Measurements from ENCODE around the gene NAALADL2.
A peak's percentile ranks its signal among the peaks of the same experiment; 100 is the strongest.
"Not testable (repeated sequence)": the region's sequence is repeated elsewhere in the genome, so short reads cannot be mapped to it uniquely, and the experiment has no call there.

NAALADL2 gene

DNA sequence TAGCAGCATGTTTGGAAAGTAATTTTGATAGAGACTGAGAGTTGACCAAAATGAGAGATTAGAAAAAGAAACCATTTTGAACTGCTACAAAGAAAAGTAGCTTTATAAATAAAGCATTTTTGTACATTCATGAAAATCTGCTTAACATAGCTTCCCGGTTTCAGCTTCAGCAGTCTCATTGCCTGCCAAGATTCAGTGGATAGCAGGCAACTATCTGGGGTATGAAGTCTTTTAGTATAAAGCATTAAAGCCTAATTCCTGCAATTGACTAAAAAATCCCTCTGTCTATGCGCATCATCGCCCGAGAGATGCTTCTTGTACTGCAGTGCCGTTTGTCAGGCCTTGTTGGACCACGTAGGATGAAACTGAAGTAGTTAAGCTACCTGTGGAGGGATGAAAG lies 588.4 kb downstream of the NAALADL2 start:
- DNase-seq = no peak

DNA sequence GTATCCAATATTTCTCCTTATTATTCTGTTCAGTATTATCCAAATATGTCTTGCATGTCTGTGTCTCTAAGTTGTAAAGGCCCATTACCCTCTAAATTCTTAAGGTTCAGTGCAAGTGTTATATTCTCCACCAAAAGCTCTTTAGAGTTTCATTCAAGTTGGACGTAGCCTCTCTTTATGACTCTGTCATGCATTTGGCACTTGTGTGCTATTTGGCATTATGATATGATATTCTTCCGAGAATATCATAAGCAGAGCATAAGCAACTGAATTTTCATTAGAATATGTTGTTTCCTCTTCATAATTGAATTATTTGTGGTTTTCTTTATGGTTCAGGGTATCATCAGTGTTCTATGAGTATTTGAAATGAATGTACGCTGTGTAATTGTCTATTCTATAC lies 594.2 kb downstream of the NAALADL2 start:
- no peak for DNase-seq

DNA sequence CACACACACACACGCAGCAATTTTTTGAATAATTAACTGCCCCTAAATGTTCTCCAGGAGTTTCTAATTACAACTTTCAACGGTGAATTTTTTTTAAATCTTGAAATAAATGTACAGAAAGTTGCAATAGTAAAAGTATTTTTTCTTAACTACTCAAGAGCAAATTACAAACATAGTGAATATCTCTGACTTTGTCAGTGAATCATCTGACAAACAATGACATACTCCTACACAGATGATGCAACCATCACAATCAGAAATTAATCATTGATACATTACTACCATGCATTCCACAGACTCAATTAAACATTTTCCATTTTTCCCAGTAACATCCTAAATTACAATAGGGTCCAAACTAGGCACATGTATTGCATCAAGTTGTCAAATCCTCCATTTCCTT lies 597.3 kb downstream of the NAALADL2 start:
- DNase-seq = peak; percentile 76

DNA sequence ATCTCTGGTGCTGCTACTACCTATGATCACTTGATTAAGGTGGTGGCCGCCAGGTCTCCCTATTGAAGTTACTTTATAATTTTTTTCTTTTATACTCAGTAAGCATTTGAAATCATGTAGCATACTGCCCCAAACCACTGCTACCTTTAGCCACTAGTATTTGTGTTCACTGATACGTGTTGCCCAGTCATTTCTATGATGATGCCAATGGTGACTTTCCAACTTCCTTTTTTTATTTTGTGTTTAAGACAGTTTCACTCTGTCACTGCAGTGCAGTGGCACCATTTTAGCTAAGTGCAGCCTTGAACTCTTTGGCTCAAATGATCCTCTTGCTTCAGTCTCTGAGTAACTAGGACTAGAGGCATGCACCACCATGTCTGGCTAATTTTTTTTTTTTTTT lies 598.2 kb downstream of the NAALADL2 start:
- DNase-seq = no peak

DNA sequence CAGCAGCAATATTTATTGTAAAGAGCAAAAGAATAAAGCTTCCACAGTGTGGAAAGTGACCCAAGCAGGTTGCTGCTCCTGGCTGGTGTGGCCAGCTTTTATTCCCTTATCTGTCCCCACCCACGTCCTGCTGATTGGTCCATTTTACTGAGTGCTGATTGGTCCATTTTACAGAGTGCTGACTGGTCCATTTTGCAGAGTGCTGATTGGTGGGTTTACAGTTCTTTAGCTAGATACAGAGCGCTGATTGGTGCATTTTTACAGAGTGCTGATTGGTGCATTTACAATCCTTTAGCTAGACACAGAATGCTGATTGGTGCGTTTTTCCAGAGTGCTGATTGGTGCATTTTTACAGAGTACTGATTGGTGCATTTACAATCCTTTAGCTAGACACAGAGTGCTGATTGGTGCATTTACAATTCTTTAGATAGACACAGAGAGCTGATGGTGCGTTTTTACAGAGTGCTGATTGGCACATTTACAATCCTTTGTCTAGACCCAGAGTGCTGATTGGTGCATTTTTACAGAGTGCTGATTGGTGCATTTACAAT lies 601.8 kb downstream of the NAALADL2 start:
- not testable (repeated sequence) for DNase-seq

DNA sequence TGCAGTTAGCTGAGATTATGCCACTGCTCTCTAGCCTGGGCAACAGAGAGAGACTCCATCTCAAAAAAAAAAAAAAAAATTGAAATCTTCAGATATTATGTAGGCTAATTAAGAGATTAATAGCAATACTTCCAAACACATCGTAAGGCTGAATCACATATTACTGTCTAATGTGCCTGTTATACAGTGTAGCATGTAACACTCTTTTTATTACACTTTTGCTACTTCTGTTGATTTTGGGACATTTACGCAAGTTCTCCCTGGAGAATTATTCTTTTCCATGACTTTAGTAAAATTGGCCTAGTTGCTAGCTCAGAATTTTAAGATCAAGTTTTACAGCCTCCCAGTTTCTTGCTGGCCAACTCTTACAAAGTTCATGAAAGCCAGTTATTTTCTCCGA lies 605.2 kb downstream of the NAALADL2 start:
- DNase-seq = no peak

DNA sequence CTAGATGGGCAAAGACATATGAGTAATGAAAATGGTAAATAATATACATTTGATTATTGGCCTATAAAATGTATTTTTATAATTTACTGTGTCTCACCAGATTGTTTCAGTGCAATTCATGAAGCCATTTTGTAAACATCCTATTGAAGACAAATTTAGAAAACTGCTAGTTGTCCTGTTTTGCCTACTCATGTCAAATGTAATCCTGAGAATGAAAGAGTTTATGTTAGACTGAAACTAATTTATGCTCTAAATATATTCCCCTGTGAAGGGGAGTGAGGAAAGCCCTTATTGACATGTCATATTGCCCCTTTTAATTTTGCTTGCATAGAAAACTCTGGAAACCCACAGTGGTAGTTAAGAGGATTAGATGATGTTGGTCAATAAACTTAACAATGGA lies 610.0 kb downstream of the NAALADL2 start:
- no peak for DNase-seq

DNA sequence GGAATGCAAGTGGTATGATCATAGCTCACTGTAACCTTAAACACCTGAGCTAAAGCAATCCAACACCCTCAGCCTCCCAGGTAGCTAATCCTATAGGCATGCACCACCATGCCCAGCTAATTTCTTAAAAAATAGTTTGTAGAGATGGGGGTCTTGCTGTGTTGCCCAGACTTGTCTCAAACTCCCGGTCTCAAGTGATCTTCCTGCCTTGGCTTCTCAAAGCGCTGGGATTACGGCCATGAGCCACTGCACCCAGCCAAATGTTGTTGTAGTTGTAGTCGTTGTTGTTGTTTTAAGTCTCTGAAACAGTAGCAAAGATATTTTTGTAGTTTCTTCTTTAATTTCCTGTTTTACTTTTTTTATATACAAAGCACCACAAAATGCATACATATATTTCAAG lies 616.6 kb downstream of the NAALADL2 start:
- no peak for DNase-seq

DNA sequence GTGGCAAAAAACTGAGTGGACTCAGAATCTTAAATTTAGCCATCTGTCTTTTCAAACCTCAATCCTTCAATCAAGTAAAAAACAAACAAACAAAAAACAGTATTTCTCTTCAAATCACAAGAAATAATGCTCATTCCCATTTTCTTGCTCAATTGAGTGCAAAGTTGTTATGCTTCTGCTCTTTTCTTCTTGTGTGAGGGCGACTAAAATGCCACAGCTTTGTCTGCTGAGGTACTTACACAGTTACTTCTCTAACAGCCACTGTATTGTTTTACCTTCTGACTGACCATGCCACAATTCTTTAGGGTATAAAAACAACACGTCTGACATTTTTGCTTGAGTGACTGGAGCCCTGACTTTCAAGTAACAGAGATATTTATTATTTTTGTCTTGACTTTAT lies 617.4 kb downstream of the NAALADL2 start:
- no peak for DNase-seq

DNA sequence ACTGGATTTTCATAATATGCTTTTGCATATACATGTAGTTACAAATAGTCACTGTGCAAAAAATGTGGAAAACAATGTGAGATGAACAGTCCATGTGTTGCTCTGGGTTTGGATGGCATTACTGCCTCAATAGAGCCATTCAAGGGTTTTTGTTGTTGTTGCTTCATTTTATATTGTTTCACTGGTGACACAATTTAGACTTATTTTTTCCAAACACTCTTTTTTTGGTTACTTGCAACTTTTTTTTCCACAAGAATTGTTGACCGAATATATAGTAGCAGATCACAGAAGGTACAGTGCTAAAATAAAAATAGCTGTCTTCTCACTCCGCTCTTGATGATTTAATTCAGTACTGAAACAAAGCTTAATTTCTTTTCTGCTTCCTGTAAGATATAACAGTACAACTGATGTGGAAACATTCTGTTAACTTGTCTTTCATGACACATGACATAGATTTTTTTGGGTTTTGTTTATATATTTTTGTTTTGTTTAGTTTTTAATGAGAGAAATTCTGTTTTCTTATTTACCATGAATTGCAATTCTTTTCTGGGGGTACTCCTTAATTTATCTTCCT lies 618.6 kb downstream of the NAALADL2 start:
- no peak for DNase-seq

DNA sequence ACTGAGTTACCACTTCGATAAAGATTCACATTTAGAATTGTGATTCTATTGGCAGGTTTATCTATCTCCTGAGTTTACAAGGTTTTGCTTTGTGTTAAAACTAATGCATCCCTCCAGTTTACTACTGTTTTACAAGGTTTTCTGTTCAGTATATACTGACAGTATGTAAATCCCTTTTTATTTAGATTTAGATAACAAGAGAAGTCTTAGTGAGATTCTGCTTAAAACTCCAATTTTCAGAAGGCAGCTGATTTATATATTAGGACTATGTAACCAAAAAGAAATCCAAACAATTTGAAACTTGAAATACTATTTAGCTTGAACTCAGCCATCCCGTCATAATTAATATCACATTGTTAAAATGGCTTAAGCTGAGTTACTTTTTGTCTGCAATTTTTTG lies 619.2 kb downstream of the NAALADL2 start:
- no peak for DNase-seq

DNA sequence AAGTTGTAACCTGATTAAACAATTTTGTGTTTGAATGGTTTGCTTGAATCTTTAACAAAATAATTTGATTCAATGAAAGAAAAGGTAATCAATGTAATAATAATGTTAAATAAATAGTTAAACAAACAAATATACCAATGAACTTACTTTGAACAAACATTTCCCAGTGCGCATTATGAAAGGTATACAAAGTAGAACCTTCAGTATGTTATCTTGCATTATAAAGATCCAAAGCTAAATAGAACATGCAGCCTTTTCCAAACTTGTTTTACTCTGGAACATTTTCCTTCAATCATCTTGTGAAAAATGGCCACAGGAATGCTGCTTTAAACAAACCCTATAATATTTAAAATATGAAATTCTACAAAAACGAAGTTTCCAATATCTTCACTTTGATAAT lies 620.0 kb downstream of the NAALADL2 start:
- no peak for DNase-seq

DNA sequence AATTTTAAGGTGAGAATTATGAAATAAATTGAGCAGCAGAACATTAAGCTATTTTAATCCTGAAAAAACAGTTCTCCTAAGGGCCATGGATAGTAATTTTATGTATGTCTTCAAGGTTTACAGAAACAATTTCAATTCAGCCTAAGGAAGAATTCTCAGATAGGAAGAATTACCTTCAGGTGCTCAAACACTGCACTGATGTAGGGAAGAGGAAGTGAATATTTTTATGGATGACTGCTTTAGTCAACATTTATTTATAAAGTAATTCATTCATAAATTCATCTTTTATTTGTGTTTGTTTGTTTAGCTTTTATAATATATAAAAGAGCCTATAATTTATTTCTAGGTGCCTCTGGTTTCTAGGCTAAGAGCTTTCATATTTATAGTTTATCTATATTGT lies 620.7 kb downstream of the NAALADL2 start:
- no peak for DNase-seq

DNA sequence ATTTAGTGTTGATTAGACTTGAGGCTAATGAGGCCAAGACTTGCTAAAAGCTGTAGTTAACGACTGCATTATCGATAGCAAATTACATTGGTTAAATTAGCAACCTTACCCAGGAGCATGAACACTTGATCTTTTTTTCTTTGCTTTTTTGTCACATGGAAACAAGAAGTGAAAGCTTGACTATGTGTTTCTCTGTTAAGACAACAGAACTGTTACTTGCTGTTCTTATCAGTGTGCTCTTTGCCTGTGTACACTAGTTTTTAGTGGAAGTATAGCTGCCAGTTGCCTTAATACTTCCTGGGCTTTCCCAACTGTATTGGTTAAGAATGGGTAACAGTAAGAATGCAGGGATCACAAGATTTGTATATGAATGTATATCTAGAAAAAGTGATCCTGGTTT lies 625.5 kb downstream of the NAALADL2 start:
- DNase-seq = no peak

DNA sequence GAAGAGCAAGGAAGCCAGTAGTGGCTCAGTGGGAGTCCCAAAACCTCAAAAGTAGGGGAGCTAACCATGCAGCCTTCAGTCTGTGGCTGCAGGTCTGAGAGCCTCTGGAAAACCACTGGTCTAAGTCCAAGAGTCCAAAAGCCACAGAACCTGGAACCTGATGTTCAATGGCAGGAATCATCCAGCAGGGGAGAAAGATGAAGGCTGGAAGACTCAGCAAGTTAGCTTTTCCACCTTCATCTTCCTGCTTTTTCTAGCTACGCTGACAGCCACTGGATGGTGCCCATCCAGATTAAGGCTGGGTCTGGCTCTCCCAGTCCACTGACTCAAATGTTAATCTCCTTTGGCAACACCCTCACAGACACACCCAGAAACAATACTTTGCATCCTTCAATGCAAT lies 626.3 kb downstream of the NAALADL2 start:
- DNase-seq = no peak

DNA sequence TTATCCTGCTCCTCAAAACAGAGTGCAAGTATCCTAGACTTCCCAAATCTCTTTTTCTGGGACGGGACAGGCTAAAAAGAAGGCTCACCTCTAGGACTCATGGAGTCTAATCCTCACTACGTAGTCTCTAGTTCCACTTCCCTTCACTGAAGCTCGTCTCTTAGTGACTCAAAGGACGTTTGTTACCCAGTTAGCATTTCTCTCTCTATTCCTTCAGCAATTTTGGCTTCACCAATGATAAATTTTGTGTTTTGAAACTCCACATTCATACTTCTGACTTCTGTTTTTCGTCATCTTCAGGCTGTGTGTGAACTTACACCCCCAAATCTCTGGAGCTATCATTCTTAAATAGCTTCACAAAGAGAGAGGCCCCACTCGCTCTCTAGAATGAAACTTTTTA lies 627.1 kb downstream of the NAALADL2 start:
- DNase-seq = no peak

DNA sequence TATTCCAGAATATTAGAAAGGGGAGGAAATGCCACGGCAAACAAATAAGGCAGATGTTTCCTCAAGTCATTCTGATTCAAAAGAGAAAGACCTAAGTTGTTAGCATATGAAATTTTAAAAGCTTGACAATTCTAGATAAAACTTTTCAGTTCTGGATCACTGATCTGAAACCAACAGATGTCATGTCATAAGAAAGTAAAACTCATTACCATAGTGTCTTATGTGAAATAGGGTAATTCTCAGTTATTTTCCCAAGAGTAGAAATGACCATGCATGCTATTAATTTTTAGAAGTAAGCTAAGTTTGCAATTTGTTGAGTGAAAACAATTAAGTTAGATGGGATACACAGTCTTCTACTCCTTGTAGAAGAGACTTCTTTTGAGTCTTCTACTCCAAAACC lies 630.3 kb downstream of the NAALADL2 start:
- DNase-seq = no peak

DNA sequence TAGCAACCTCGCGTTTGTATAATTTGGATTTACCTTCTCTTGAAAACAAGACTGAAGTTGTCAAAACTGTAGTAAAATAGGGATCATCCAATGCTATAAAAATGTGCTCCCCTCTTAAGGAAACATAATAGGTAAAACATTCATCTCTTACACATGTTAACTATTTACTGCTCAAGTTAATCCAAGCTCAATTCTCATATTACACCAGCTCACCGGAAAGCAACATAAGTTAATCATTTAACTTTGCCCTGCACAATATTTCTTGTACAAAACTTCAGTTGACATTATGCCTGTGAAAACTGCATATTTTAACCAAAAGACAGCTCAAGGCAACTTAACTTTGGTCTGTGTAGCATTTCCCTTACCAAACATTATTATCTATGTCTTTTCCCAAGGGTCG lies 634.2 kb downstream of the NAALADL2 start:
- peak; percentile 66 for DNase-seq

DNA sequence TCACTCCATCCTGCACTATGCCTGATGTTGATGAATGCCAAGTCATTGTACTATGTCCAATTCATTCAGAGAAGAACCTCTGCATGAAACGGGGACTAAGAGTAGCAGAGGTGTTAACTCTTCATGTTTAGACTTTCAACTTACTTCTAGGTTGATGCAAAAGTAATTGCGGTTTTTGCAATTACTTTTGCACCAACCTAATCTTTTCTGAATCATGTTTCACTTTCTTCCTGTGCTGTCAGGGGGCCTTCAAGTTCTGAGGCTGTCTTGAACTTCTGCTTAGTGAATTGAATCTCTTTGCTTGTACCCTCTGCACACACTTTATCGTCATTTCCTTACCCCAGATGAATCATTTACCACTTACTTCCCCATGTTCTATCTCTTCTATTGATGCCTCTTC lies 636.2 kb downstream of the NAALADL2 start:
- no peak for DNase-seq

DNA sequence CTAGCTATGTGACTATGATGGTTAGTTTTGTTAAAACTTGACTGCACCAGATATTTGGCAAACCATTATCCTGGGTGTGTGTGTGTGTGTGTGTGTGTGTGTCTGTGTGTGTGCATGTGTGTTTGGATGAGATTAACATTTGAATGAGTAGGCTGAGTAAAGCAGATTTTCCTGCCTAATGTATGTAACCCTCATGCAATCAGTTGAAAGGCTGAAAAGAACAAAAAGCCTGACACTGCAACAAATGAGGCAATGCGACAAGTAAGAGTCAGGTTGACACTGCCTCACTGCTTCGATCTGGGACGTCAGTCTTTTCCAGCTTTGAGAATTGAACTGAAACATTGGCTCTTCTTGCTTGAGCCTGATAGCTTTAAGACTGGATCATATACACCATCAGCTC lies 643.0 kb downstream of the NAALADL2 start:
- no peak for DNase-seq

DNA sequence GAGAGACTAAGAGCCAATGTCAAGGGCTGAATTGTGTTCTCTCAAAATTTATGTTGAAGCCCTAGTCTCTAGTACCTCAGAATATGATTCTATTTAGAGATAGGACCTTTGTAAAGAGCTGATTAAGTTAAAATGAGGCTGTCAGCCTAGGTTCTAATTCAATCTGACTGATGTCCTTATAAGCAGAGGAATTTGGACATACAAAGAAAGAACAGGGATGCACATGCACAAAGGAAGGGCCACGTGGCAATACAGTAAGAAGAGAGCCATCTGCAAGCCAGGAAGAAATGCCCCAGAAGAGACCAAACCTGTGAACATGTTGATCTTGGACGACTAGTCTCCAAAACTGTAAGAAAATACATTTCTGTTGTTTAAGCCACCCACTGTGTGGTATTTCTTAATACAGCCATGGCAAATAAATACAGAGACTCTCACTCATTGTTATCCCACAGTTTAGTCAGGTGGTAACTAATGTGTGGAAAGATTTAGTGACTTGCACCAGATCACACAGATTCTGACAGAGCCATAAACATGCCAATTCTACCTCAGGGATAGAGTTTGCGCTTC lies 652.2 kb downstream of the NAALADL2 start:
- DNase-seq = no peak

DNA sequence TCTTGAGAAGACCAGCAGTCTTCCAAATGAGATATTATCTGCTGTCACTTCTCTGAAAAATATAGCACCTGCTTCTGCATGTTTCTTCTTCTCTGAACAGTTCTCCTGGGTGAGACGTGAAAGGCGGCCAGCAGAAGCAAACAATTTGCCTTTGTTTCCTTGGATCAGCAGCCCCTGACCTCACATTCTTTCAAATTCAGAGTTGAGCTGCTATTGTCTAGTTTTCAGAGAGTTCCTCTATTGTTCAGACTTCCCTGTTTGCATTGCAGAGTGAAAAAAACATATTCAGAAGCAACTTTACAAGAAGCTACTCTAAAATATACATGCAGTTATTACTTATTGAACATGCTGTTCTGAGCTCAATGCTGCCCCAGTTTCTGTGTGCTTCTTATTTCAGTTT lies 653.6 kb downstream of the NAALADL2 start:
- DNase-seq = no peak

DNA sequence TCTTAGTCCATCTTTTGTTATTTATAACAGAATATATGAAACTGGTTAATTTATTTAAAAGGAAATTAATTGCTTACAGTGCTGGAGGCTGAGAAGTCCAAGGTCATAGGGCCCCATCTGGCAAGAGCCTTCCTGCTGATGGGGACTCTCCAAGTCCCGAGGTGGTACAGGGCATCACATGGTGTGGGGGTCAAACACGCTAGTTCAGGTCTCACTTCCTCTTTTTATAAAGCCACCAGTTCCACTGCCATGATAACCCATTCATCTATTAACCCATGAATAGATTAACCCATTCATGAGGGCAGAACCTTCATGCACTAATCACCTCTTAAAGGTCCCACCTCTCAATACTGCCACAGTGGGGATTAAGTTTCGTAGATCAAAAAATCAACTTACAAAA lies 659.3 kb downstream of the NAALADL2 start:
- no peak for DNase-seq

DNA sequence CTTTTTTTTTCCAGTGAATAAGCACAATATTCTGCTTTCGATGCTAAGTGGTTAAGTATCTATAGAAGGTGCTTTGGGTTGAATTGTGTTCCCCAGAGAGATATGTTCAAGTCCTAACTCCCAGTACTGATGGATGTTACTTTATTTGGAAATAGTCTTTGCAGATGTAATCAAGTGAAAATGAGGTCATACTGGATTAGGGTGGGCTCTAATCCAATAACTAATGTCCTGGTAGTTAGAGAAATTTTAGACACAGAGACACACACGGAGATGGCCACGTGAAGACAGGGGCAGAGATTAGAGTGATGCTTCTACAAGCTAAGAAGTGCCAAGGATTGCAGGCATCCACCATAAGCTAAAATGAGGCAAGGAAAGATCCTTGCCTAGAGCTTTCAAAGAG lies 662.3 kb downstream of the NAALADL2 start:
- no peak for DNase-seq

DNA sequence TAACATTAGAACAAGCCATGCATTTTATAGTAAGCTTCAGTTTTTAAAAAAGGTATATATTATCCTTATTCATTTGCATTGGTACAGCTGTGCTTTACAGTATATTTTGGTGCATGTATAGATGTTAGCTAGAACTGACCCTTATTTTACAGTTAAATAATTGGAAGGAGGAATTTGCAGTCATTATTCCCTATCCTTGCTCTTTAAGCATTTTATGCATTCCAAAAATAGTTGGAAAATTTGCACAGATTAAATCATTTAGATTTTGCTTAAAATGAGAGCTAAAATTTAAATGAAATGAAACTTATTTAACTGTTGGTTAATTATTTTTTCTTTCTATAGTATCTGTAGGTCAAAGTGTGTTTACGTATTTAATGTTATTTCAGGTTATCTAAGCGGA lies 667.1 kb downstream of the NAALADL2 start:
- no peak for DNase-seq

Measured in kidney glomerular epithelial cell (primary cell).